Heart left ventricle (tissue), 16 donors: ENCODE results near the gene DESI1. TPM values are rescaled to one million over a fixed set of nuclear protein-coding genes. Genes with fewer than 3 reads are reported as not detected.
"Not testable (repeated sequence)": the region's sequence is repeated elsewhere in the genome, so short reads cannot be mapped to it uniquely, and the experiment has no call there.

Experiments
- ATAC-seq, 4 donors: fragments of 200-7000 bp; cut with Tn5 transposase; one replicate each; pipeline ENCODE4 v1.9.1; 2020 to 2022; ENCODE audit warnings: moderate library complexity in 4 of 4, mild to moderate bottlenecking in 3 of 4, moderate number of reproducible peaks in 1 of 4
- DNase-seq, 5 donors: peaks; one replicate each; pipeline ENCODE4 v3.0.0-alpha.2; 2020
- H3K27ac ChIP-seq, 12 donors: fragments of 200-600 bp; sonication (generic) in 4 of 12; one replicate each; pipeline versions ENCODE4 v1.5.0 to v1.8.0; 2016 to 2022; ENCODE audit warnings: mild to moderate bottlenecking in 2 of 12
- H3K27me3 ChIP-seq, 9 donors: fragments of 200-600 bp; sonication (generic) in 2 of 9; one replicate each; pipeline versions ENCODE4 v1.5.1 to v1.8.0; 2016 to 2022; ENCODE audit warnings: mild to moderate bottlenecking in 3 of 9
- H3K36me3 ChIP-seq, 9 donors: fragments of 200-600 bp; sonication (generic) in 2 of 9; one replicate each; pipeline versions ENCODE4 v1.5.0 to v1.8.0; 2018 to 2022; ENCODE audit warnings: mild to moderate bottlenecking in 2 of 9
- H3K4me1 ChIP-seq, 12 donors: fragments of 200-600 bp; sonication (generic) in 4 of 12; one replicate each; pipeline versions ENCODE4 v1.5.0 to v1.8.0; 2016 to 2022; ENCODE audit warnings: mild to moderate bottlenecking in 3 of 12
- H3K4me3 ChIP-seq, 12 donors: fragments of 200-600 bp; sonication (generic) in 4 of 12; one replicate each; pipeline versions ENCODE4 v1.5.0 to v1.8.0; 2017 to 2022; ENCODE audit warnings: mild to moderate bottlenecking in 9 of 12, moderate library complexity in 4 of 12
- H3K9me3 ChIP-seq, 12 donors: fragments of 200-600 bp; sonication (generic) in 4 of 12; one replicate each; pipeline versions ENCODE4 v1.5.0 to v1.8.0; 2016 to 2022; ENCODE audit warnings: mild to moderate bottlenecking in 1 of 12
- CTCF ChIP-seq, 12 donors: fragments of 200-600 bp; sonication (generic) in 4 of 12; IDR thresholded peaks; one replicate each; pipeline versions ENCODE4 v1.5.0 to v1.8.0; 2018 to 2022; ENCODE audit warnings: antibody characterized with exemption in 12 of 12, mild to moderate bottlenecking in 5 of 12
- POLR2A ChIP-seq, 2 donors: fragments of 450-650 bp; IDR thresholded peaks; one replicate each; pipeline ENCODE4 v1.6.1; 2017; ENCODE audit warnings: antibody characterized with exemption in 2 of 2, mild to moderate bottlenecking in 2 of 2, moderate library complexity in 2 of 2
- WGBS, 4 donors: extraction: QIAGEN DNeasy Blood & Tissue Kit in 2 of 4; methylation state at CpG; one replicate each; pipeline versions ENCODE4 v1.1.5 to v1.1.7; 2013 to 2018; 5-methylcytosine and 5-hydroxymethylcytosine counted together
- intact Hi-C, 10 donors: fragments of 100-400 bp; cut with DNase I; formaldehyde crosslinking; loops; one replicate each; pipeline versions ENCODE4 v1.11.1 to v1.14.2; 2022
- polyA plus RNA-seq, 2 donors: library from polyadenylated mRNA; stranded (reverse); fragments of 200-250 nt; gene quantifications; one replicate each; pipeline ENCODE4 v1.2.3, GENCODE V29; 2013
- total RNA-seq, 9 donors: library from RNA; depleted of rRNA in 2 of 9; stranded (reverse); fragments of >200 nt in 2 of 9; fragmentation: NEBNext Ultra II Directional in 3 of 9; extraction: Animal tissue kit (Norgen Biotek cat#: 25700) in 3 of 9; gene quantifications; one replicate each; pipeline versions ENCODE4 v1.1.0 to v1.2.4, GENCODE V29; 2016 to 2023
- donor health status: ischemic (EF 13 %, LVEDD 7.1; RV severe dilation, severe dysfunction).
- donor health status: healthy with polysubstance abuse.
- donor health status: DM: no; HTN: yes; CAD: no.
- donor health status: DM: no; HTN: no; CAD: no.
- donor health status: ischemic (EF 25% LVEDD 6.9; RV normal size, moderate dysfunction).
- donor health status: ischemic (EF 25% LVEDD 5.7; RV mildly dilated, moderate dysfunction).
- donor health status: healthy.
- donor health status: DM: yes; HTN: yes; CAD: no.
- donor health status: ischemic (EF 35%, LVEDD 5.7; RV mildly dilated, moderate dysfunction).
- donor health status: nonischemic (EF 11% LVEDD 7.7; RV severe dilation, severe dysfunction).
- donor health status: DM: yes; HTN: yes; CAD: no.
- donor health status: PGD.
- donor health status: ischemic (EF 29% LVEDD 5.4; RV normal size, mild dysfunction).
- donor health status: nonischemic (EF 23%, LVEDD 6.1; RV moderate dilation, normal function).

The DESI1 gene
- total and polyA plus RNA-seq, 11 donors, result 24.2 to 51.0 (median 39.8) TPM

GRCh38 chr22:41642331-41643110, 21.7 kb upstream of the DESI1 start:
- Histone ChIP-seq H3K9me3 (no peaks in the 10 kb centered on the region), H3K4me3 (no peak overlapping the region), H3K36me3 (peaks cover 0 to 100% (median 98%) of the 10 kb centered on the region in 9 donors), H3K27me3 (no peaks in the 10 kb centered on the region), H3K27ac (no peak overlapping the region), H3K4me1 (peaks cover 0 to 13% (median 0%) of the 10 kb centered on the region in 12 donors)
- ATAC-seq (no peak), DNase-seq (no peak)
- 88 to 97% (median 95%) methylated on average over 6 of the region's 6 CpGs for WGBS, 4 donors
- TF ChIP-seq POLR2A (IDR thresholded peaks at IDR 0.05), result no peak
- TF ChIP-seq CTCF (IDR thresholded peaks at IDR 0.05), result no peak
- intact Hi-C loops, result no loop called here

GRCh38 chr22:41641854-41642253, 21.0 kb upstream of the DESI1 start:
- TF ChIP-seq CTCF (IDR thresholded peaks at IDR 0.05) (no peak), POLR2A (IDR thresholded peaks at IDR 0.05) (no peak)
- ATAC-seq (no peak), DNase-seq (no peak)
- H3K36me3 ChIP-seq, result peaks cover 0 to 100% (median 98%) of the 10 kb centered on the region in 9 donors
- no peak overlapping the region for H3K4me3 ChIP-seq
- peaks cover 0 to 15% (median under 1%) of the 10 kb centered on the region in 12 donors for H3K4me1 ChIP-seq
- WGBS, 4 donors, result 95 to 99% (median 98%) methylated on average over 7 of the region's 7 CpGs
- no peaks in the 10 kb centered on the region for H3K27me3 ChIP-seq
- H3K27ac ChIP-seq, result no peak overlapping the region
- intact Hi-C loops, result no loop called here
- H3K9me3 ChIP-seq, result no peaks in the 10 kb centered on the region

- ATAC-seq (no peak), DNase-seq (no peak)
- intact Hi-C loops, result no loop called here
- Histone ChIP-seq H3K27ac (no peak overlapping the region), H3K4me3 (no peak overlapping the region), H3K9me3 (no peaks in the 10 kb centered on the region), H3K4me1 (peaks cover 0 to 30% (median 5%) of the 10 kb centered on the region in 12 donors), H3K36me3 (peaks cover 0 to 100% (median 97%) of the 10 kb centered on the region in 9 donors), H3K27me3 (no peaks in the 10 kb centered on the region)
- no peak for TF ChIP-seq POLR2A (IDR thresholded peaks at IDR 0.05)
- no peak for TF ChIP-seq CTCF (IDR thresholded peaks at IDR 0.05)
- 81 to 88% (median 84%) methylated on average over 5 of the region's 5 CpGs for WGBS, 4 donors
Measured at GRCh38 chr22:41638748-41639147, 17.9 kb upstream of the DESI1 start.

GRCh38 chr22:41638124-41638523, 17.3 kb upstream of the DESI1 start:
- Histone ChIP-seq H3K27ac (no peak overlapping the region), H3K27me3 (no peaks in the 10 kb centered on the region), H3K4me3 (no peak overlapping the region), H3K36me3 (peaks cover 0 to 100% (median 98%) of the 10 kb centered on the region in 9 donors), H3K4me1 (peaks cover 0 to 30% (median 5%) of the 10 kb centered on the region in 12 donors), H3K9me3 (no peaks in the 10 kb centered on the region)
- intact Hi-C loops, result no loop called here
- no peak for ATAC-seq
- no peak for TF ChIP-seq POLR2A (IDR thresholded peaks at IDR 0.05)
- TF ChIP-seq CTCF (IDR thresholded peaks at IDR 0.05), result no peak
- DNase-seq, result no peak
- 80 to 93% (median 85%) methylated on average over 5 of the region's 5 CpGs for WGBS, 4 donors

GRCh38 chr22:41637623-41638022, 16.8 kb upstream of the DESI1 start:
- H3K4me3 ChIP-seq, ATAC-seq, H3K27me3 ChIP-seq, intact Hi-C loops, DNase-seq, H3K9me3 ChIP-seq: not testable (repeated sequence)
- peaks cover 0 to 30% (median 5%) of the 10 kb centered on the region in 12 donors for H3K4me1 ChIP-seq
- H3K27ac ChIP-seq, result peak overlapping the region in 1 of 12 donors; percentile 71
- peaks cover 0 to 100% (median 98%) of the 10 kb centered on the region in 9 donors for H3K36me3 ChIP-seq
- 93 to 99% (median 98%) methylated on average over 8 of the region's 8 CpGs for WGBS, 4 donors
